ENCODE measurements around the gene PATJ. TPM values are rescaled to one million over a fixed set of nuclear protein-coding genes. Genes with fewer than 3 reads are reported as not detected.

PATJ gene
- total and polyA plus RNA-seq, 2 experiments from 2014 or later = 35.3 to 68.4 TPM

GRCh38 chr1:62071695-62072094 lies 329.4 kb downstream of the PATJ start (continued):
- TF ChIP-seq ZNF462 (CRISPR knock-in tag; IDR thresholded peaks at IDR 0.05) (no peak), ZNF331 (CRISPR knock-in tag; IDR thresholded peaks at IDR 0.05; ENCODE audit: low read depth) (no peak), REST (IDR thresholded peaks at IDR 0.05; ENCODE audit: unreplicated experiment) (no peak), CTCF (conservative IDR thresholded peaks at IDR 0.05; ENCODE audit: low read depth in 2 of 2) (no peak), JUNB (IDR thresholded peaks at IDR 0.05; ENCODE audit: unreplicated experiment) (no peak), POLR2AphosphoS5 (IDR thresholded peaks at IDR 0.05; ENCODE audit: low read depth) (no peak)
